ENCODE results near the gene ADAMTS15.

The ADAMTS15 gene

DNA sequence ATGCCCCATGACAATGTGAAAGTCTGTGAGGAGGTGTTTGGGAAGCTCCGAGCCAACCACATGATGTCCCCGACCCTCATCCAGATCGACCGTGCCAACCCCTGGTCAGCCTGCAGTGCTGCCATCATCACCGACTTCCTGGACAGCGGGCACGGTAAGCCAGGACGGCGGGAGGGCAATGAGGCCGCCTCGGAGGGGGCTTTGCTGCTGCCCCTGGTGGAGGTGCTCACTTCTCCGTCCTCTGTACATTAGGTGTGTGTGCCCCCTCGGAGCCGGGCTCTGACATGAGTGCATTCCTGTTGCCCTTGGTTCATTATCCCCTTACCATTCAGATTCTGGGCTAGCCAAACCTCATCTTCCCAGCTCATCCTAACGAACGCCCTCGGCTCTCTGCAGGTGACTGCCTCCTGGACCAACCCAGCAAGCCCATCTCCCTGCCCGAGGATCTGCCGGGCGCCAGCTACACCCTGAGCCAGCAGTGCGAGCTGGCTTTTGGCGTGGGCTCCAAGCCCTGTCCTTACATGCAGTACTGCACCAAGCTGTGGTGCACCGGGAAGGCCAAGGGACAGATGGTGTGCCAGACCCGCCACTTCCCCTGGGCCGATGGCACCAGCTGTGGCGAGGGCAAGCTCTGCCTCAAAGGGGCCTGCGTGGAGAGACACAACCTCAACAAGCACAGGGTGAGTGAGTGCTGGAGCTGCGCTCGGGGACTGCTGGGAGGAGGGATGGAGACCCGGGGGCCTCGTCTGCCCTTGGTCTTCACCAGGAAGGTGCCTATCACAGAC lies 13.8 kb downstream of the ADAMTS15 start:
- no peak for DNase-seq

DNA sequence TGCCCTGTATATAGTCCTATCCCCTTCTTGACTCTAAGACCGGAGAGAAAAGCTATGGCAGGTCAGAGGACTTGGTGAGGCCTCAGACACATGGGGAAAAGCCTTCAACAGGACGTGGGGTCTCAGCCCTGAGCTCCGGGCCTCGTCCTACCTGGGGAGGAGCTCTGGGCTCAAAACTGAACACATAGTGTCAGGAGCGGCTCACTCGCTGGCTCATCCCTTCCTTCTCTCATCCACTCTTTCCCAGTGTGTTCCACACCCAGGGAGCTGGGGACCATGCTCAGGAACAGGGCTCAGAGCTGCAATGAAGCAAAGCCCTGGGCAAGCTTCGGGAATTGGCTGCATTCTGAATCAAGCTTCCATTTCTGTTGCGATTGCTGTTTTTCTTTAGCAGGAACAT lies 14.5 kb downstream of the ADAMTS15 start:
- no peak for DNase-seq

DNA sequence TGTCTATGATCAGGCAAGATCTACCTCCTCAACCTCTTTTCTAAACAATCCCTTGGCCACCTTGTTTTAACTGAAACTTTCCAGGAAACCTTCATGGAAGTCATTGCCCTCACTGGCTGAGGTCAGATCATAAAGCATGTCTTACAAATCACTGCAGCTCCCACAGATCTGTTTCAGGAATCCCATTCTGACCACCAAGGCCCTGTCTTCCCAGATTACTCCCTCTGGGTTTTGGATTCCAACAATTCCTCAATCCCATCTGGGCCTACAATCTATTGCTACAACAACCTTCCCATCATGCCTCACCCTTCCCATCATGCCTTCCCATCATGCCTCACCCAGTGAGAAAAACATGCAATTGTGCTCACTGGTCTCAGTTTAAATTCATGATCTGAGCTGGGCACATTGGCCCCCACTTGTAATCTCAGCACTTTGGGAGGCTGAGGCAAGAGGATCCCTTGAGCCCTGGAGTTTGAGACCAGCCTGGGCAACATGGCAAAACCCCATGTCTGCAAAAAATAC lies 15.9 kb downstream of the ADAMTS15 start:
- DNase-seq = no peak

DNA sequence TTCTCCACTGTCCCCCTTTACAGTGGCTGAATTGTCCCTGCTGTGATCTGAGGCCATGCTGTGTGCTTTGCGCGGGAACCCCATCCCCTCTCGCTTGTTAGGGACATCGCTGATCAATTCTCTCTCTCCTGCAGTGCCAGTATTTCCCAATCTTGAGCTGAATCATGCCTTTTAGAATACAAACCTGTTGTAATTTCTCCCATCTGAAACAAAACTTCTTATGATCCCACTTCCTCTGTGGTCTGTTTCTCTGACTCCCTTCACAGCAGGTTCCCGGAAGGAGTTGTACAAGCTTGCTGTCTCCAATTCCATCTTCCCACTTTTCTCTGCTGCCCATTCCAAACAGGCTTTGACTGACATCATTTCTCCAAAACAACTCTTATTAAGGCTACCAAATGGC lies 16.8 kb downstream of the ADAMTS15 start:
- DNase-seq = no peak

DNA sequence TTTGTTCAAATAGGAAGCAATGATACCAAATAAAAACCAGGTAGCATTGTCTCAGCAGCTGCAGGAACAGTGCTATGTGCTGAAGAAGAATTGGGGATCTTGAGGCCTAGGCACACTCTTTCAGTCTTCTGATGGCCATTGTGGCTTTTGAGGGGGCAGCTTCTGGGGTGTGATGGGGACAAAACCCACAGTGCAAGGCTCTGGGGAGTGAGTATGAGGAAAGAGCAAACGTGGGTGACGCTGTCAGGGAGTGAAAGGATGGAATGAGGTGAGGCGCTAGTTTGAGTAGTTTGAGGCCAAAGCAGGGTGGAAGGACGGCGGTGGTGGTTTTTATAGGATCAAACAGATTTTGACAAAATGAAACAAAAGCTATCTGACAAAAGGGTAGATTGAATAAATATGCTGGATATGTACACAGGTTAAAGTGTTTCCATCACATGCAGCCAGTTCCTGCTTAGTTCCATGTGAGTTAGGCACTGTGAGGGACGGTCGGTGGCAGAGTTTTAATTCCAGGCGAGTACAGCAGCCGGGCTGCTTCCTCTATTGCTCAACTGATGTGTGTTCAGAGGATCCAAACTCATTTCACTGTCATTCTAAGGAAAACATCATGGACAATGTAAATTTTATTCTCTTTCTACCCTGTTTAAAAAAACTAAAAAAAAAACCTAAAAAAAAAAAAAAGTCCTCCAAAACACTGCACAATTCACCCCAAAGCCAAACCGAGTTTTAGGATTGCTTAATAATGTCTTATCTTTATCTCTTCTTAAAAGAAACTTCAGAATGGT lies 18.9 kb downstream of the ADAMTS15 start:
- no peak for DNase-seq

DNA sequence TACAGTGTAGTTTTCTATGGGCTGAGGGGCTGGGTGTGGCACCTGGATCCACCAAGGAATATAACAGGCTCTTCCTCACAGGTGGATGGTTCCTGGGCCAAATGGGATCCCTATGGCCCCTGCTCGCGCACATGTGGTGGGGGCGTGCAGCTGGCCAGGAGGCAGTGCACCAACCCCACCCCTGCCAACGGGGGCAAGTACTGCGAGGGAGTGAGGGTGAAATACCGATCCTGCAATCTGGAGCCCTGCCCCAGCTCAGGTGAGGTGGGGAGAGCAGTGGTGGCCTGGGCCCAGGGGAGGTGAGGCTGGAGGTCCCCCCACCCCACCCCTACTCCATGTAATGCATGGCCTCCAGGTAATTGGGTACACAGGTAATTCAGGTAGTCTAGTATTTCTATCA lies 20.7 kb downstream of the ADAMTS15 start:
- DNase-seq = no peak

DNA sequence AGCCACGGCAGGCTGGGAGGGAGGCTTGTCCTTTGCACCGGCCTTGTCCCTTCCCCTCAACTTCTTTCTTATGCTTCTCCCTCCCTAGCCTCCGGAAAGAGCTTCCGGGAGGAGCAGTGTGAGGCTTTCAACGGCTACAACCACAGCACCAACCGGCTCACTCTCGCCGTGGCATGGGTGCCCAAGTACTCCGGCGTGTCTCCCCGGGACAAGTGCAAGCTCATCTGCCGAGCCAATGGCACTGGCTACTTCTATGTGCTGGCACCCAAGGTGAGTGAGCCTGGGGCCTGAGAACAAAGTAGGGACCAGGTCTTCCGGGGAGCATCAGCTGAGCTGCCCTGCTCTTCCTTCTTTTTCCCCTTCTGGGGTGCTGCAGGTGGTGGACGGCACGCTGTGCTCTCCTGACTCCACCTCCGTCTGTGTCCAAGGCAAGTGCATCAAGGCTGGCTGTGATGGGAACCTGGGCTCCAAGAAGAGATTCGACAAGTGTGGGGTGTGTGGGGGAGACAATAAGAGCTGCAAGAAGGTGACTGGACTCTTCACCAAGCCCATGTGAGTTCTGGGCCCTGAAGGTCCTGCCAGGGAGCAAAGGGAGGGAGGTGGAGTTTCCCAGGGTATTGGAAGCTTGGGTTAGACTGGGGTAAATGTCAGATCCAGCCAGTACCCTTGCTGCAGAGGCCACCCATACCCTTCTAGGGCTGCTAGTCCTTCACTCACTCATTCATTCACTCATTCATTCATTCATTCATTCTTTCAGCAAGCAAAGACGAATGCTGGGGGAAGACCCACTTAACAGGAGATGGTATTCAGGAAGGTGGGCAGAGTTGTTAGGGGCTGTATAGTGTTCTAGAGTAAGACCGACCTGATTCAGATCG lies 22.6 kb downstream of the ADAMTS15 start:
- no peak for DNase-seq

DNA sequence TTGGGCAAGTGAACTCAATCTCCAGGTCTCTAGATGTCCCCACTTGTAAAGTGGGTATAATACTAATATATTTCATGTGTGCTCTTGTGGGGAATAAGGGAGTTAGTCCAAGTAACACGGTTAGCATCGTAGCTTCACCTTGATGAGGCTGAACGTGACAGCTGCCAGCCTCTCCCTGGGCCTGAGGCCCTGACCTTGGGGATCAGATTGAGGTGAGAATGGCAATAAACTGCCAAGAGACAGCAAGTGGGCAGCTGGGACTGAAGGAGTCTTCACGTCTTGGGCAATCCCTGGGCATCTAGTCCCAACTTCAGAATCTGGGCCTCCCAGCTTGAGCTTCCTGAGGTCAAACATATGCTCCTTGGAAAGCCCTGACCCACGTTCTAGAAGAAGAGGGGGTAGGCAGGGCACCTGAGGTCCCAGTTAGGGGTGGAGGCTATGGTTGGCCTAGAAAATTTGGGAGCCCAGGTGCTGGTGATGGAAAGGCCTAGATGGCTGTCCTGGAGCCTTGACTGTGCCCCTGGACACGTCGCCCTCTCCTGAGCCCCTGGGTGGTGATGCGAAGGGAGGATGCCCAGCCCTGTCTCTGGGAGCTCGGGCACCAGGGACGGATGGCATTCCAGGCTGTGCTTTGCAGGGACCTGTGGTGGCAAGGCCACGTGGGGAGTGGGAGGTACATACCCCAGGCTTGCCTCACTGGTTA lies 23.4 kb downstream of the ADAMTS15 start:
- no peak for DNase-seq

DNA sequence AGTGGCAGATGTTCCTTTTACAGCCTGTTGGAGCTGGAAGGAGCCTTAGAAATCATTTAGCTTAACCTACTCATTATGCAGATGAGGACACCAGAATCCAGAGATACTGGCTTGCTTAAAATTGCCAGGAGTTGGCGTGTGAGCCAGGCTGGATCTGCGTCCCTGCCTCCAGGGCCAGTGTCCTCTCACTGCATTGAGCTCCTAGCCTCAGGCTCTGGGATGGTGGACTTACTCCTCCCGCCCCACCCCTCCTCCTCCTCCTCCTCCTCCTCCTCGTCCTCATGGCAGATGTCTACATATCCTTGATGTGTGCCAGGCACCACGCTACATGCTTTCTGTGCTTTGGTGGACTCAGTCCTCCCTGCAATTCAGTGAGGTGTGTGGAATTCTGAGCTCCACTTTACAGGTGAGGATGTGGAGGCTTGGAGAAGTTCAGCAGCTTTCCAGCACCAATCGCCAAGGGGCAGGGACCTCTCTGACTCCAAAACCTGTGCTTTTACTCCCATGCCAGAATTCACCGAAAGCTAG lies 24.1 kb downstream of the ADAMTS15 start:
- DNase-seq = no peak

DNA sequence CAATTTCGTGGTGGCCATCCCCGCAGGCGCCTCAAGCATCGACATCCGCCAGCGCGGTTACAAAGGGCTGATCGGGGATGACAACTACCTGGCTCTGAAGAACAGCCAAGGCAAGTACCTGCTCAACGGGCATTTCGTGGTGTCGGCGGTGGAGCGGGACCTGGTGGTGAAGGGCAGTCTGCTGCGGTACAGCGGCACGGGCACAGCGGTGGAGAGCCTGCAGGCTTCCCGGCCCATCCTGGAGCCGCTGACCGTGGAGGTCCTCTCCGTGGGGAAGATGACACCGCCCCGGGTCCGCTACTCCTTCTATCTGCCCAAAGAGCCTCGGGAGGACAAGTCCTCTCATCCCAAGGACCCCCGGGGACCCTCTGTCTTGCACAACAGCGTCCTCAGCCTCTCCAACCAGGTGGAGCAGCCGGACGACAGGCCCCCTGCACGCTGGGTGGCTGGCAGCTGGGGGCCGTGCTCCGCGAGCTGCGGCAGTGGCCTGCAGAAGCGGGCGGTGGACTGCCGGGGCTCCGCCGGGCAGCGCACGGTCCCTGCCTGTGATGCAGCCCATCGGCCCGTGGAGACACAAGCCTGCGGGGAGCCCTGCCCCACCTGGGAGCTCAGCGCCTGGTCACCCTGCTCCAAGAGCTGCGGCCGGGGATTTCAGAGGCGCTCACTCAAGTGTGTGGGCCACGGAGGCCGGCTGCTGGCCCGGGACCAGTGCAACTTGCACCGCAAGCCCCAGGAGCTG lies 24.8 kb downstream of the ADAMTS15 start:
- no peak for DNase-seq

DNA sequence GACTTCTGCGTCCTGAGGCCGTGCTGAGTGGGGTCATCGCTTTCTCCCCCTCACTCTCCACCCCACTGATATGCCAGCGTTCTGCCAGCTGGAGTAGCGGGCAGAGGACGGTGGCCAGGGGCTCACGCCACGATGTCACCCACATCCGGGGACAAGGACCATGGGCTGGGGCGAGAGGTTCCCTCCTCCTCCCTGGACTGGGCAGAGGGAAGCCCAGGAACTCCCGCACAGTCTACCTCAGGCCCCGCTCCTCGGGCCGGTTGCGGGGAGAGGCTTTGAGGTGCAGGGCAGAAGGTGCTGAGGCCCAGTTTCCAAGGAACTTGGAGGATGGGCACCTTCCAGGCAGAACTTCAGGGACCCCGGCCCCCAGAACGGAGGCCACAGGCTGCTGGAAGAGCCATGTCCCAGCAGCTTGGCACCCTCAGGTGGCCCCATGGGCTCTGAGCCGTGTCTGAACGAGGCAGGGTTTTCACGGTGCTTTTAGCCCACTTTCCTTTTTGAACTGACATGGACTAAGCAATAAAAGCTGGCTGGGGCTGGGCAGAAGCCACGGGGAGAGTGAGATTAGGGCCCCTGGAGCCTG lies 25.4 kb downstream of the ADAMTS15 start:
- no peak for DNase-seq

DNA sequence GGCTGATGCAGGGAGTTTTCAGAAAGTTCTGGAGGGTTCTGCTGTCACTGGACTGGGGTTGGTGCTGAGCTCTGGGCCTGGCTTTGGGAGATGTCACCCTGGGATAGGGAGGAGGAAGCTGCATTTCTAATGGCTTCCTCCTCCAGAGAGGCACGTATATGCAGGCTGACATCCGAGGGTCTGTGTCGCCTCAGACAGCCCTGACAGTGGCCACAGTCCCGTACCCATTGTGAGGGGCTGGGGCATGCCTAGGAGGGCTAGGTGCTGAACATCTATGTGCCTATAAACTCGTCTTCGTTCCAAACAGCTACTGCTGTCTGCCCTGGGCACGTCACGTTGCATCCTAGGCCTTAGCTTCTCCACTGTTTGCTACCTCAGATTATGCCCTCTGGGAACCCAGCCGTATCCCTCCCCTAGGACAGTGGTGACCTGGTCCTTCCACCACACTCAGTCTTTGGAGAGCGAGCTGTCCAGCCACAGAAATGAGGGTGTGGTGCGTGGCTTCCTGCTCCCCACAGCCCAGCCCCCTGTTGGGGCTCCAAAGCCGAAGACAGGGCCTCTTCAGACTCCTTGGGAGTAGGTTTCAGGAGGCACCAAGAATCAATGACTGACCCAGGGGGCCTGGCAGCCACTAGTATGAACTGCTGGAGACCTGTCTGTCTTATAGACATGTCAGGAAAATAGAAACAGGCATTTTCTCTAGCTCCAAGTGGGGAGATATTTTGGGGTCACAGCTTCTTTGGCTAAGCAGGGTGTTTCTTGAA lies 26.4 kb downstream of the ADAMTS15 start:
- no peak for DNase-seq

DNA sequence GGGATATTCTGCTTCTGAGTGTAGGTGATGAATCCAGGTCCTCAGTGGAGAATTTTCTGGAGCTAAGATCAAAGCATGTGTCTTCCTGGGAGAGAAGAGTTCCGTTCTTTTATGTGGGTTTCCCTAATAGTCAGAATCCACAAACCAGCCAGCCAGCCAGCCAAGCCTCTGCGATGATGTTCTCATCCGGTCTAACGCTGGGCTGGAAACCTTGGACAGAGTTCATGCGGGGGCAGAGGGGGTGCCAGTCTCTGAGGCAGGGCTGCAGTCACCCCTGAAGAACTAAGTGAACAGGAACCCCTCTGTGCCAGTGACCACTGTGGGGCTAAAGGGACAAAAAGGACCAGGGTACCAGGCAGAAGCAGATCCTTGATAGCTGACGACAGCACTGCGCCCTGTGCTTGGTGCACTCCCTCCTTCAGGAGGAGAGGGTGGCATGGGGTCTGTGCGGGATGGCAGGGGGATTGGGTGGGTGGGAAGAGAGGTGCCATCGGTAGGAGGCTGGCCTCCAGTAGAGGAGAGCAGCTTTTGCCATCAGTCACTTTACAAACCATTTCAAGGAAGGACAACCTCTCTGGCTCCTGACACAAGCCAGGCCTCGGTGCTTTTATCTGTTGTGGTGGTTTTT lies 27.1 kb downstream of the ADAMTS15 start:
- no peak for DNase-seq

DNA sequence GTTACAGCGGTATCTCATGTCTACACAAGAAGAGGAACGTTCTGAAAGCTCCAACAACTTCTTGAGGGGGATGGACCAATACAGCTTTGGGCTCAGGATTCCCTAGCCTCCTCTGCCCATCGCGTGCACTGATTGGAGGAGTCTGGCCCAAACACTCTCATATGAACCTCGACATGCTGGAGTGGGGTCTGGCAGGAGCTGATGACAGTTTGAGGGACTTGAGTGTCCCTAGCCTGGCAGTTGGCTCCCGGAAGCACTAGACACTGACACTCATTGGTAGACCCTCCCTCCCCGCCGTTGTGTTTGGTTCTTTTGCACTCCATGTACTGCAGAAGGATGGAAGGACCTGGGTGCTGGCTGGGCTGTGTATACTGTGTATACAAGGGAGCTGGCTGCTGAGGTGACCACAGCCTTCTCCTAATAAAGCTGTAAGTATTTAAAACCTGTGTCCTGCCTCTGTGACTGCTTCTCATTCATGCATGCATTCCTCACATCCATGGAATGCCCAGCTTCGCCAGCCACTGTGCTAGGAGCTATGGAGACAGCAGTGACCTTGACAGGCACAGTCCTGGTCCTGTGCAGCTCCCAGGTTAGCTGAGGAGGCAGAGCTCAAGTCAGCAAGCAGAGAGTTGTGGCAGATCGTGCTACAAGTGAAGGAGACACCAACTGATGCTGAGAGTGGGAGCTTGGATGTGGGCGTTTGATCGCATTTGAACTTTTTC lies 27.9 kb downstream of the ADAMTS15 start:
- DNase-seq = no peak

DNA sequence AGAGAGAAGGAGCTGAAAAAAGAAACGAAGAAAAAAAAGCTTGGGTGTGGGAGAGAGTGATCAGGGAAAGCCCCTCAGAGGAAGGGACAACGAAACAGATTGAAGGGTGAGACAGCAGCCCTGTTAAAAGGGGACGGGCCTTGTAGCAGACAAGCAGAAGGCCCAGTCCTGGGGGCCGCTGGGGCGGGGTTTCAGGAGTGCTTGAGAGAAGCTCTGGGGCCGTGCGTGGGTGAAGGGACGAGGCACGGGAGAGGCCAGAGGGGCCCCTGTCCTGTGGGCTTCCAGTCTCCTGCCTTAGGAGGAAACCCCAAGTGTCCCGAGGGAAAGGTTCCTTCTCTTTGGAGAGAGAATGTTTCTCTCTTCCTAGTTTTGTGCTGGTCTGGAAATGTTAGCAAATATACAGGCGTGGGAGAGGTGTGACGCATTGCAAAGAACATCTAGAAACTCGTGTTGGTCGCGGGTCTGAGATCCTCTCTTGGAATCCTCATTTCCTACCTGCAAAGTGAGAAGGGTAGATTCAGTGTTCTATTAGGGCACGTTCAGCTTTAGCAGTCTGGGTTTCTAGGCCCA lies 28.6 kb downstream of the ADAMTS15 start:
- no peak for DNase-seq

DNA sequence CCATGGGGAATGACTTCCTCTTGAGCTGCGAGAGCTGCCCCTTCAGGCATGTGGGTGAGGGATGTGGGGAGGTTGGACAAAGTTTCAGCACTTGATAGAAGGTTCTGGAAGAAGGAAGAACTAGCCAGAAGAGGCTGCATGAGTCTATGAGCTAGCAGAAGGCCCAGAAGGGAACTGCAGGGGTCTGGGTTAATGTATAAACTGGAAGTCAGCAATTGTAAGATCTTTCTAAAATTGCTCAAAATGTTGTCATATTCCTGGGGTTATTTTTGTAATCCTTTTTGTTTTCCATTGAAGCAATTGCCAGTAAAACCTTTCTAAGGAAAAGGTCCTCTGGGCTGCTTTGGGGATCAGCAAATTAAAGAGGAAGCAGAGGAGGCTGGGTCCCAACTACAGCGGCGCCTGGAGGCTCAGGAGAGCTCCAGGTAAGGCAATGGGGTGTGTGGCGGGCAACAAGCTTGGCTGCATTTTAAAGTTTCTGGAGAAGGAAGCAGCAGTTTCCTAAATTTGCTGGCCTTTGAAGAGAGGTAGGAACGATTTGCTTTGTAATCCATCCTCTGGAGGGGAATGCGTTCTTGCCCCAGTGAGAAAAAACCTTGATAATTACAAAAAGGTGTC lies 29.2 kb downstream of the ADAMTS15 start:
- no peak for DNase-seq

DNA sequence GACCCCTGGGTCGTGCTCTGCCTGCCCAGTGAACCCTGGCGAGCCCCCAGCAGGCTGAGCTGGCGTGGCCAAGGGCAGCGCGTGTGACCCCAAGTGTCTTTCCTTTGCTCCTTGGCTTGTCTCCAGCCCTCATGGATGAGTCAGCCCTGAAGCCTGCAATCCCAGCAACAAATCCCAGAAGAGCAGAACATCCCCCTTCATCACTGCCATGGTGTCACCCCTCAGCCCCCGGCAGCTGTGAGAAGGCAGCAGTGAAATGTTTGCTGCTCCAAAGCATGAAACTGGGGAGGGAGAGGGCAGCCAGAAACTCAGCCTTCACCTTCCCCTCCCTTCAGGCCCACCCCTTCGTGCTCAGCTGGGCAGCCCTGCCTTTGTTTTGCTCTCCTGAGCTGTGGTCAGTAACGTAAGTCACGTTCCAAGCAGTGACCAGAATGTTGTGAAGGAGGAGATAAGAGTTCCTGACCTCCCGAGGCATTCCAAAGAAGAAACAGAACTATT lies 29.8 kb downstream of the ADAMTS15 start:
- peak; percentile 91 for DNase-seq

DNA sequence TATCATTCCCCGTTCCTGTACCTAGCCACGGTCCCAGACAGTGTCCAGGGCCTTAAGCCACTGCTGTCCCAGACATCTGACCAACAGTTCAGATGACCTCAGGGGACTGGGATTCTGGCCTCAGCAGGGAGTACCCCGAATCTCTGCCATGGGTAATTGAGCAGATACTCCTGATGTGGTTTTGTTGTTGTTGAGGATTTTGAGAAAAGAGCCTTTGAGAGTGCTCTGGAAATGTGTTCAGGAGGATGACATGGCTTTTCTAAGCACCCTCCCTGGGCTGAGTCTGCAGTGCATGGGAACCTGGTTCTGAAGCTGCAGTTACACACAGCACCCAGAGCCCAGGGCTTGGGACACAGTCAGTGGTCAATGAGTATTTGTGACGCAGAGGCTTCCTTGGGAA lies 30.4 kb downstream of the ADAMTS15 start:
- DNase-seq = no peak
